Epithelial cell of alveolus of lung (primary cell): ENCODE data around the gene LIN54. TPM values are rescaled to one million over a fixed set of nuclear protein-coding genes. Genes with fewer than 3 reads are reported as not detected.

ENCODE experiments used
- total RNA-seq: library from RNA; depleted of rRNA; stranded (reverse); fragments of >200 nt; gene quantifications from 2 replicates; pipeline ENCODE4 v1.2.1, GENCODE V29; 2015

The LIN54 gene
- total RNA-seq, result 10.1 and 13.7 TPM in 2 replicates

DNA sequence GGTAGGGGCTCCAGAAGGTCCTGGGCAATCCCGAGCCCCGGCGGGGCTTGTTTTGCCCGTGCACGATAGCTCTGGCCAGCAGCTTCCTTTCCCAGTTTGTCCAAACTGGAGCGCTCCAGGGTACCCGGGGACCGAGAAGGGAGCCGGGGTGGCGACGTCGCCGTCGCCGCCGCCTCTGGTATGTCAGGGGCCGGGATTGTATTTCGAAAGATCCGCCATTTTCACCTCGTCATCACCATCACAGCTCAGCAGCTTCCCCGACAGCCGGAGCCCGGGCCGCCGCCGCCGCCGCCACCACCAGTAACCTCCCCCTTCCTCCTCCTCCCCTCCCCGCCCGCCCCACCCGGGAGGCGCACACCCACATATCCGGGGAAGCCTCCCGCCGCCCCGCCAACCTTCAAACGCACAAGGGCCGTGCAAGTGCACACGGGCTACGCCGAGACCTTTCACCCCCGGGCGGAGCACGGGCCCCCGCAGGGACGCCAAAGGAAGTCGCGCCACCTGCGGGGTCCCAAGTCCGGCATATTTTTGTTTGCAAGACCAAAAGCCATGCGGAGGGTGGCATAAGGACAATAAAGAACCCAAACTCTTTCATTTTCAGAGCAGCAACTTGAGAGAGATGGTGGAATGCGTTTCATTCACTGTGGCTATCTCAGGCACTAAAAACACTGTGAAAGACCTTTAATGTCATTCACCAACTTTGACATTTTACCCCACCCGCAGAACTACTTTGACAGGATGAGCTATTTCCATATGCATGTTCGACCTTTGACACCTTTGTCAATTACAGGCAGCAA is at the start of gene LIN54:
Gene LIN54, minus strand, starts transcription at position 302 of the 797 bp plus-strand sequence. CDS start 25,979 bp downstream, outside the sequence.

DNA sequence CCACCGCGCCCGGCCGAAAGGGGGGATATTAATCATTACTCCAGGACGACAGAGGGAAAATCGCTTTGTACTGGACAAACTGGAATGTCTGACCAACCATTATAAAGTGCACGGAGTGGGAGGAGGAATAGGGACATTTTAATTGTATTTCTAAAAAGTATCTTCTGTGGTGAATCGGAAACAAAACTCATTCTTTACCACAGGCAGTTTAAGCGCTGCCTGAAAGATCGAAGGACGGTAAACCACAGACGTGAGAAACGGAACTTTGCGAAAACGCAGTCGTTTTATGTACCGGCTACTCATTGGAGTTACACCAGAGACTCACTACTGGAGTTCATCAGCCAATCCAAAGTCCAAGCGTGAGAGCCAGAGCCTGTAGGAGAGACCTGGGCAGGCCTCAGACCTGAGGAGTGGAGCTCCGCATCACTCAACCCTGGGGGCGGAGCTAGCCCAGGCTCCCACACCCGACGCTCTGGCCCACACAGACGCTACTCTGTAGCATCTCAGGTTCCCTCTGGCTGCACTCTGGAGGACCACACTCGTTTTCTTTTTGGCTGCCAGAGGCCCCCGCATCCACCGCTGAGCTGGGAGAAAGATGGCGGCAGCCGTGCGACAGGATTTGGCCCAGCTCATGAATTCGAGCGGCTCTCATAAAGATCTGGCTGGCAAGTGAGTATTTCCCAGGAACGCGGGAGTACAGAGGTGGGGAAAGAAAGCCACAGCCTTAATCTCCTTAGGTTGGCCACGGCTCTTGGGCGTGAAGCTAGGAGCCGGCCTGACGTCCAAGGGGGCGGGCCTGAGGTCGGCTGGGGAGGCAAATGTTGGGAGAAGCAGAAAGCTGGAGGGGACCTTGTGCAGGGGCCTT is 24.2 kb upstream of the LIN54 start, which contains the start of gene COPS4:
Gene COPS4, plus strand, starts transcription at position 554 of the 865 bp plus-strand sequence. Its CDS starts 42 bp downstream, at position 596.

DNA sequence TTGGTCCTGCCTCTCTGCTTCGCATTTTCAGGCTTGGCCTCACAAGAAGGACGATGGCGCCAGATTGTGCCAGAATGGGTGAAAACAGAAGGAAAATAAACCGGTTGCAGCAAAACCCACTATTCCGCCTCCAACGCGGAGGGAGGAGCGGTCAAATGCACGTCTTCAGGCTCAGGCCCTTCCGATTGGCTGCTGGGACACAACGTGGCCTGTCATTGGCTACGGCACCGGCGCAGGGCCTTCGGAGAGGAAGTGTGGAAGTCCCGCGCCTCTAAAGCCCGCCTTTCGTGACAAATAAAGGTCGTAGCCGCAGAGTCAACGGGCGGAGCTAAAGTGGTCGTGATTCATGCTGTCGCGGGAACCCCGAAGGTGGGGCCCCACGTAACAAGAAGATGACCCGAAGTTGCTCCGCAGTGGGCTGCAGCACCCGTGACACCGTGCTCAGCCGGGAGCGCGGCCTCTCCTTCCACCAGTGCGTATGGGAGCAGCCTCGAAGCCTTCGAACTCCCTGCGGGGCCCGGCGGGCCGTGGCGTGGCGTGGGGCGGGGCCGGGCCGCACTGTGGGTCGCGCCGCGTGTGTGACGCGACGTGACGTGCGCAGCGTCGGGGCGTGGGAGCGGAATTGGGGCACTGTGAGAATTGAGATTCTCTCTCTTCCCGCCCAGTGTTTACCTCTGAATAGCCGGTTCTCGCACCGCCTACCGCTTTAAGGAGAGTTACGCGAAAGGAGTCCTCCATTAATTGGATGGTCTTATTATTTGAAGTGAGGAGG is 110.0 kb downstream of the LIN54 start, which contains the start of gene THAP9:
Gene THAP9, plus strand, starts transcription at position 325 of the 772 bp plus-strand sequence. Its CDS starts 68 bp downstream, at position 393.

GRCh38 chr4:82890901-82891706 is 119.5 kb downstream of the LIN54 start, which contains the start of gene SEC31A:
Gene SEC31A (minus strand): TSS chr4:82891153. CDS start chr4:82881936, 9,217 bp downstream.

Other genes with a start within 250 kb of the LIN54 start
- 7.4 and 17.9 TPM in 2 replicates for gene SCD5, start 212.0 kb downstream of the LIN54 start, total RNA-seq
- 210 and 225 TPM in 2 replicates for gene SEC31A, start 119.7 kb downstream of the LIN54 start, total RNA-seq
- gene THAP9, start 110.1 kb downstream of the LIN54 start, total RNA-seq, result 1.2 and 3.5 TPM in 2 replicates
- 30.0 and 57.0 TPM in 2 replicates for gene COPS4, start 24.4 kb upstream of the LIN54 start, total RNA-seq
- not detected in 2 replicates for gene PLAC8, start 103.9 kb upstream of the LIN54 start, total RNA-seq